HEK293T (cell line): ENCODE results near the gene TCF12.

Experiments used
- ARNT ChIP-seq: fragments of 450-650 bp; IDR thresholded peaks from 2 replicates; pipeline ENCODE4 v1.6.1; 2017; ENCODE audit warnings: mild to moderate bottlenecking
- BHLHE40 ChIP-seq: fragments of 450-650 bp; IDR thresholded peaks from 2 replicates; pipeline ENCODE4 v1.6.1; 2016; ENCODE audit warnings: mild to moderate bottlenecking, moderate library complexity, borderline replicate concordance
- ELF4 ChIP-seq: fragments of 450-650 bp; IDR thresholded peaks from 2 replicates; pipeline ENCODE4 v1.6.1; 2017; ENCODE audit warnings: antibody characterized with exemption
- FOXA1 ChIP-seq: fragments of 450-650 bp; IDR thresholded peaks from 2 replicates; pipeline ENCODE4 v1.6.1; 2016; ENCODE audit warnings: mild to moderate bottlenecking
- FOXM1 ChIP-seq: fragments of 450-650 bp; IDR thresholded peaks from 2 replicates; pipeline ENCODE4 v1.6.1; 2017; ENCODE audit warnings: mild to moderate bottlenecking, borderline replicate concordance
- NFRKB ChIP-seq: fragments of 450-650 bp; IDR thresholded peaks from 2 replicates; pipeline ENCODE4 v1.6.1; 2016; ENCODE audit warnings: mild to moderate bottlenecking, moderate library complexity
- SP1 ChIP-seq: fragments of 450-650 bp; IDR thresholded peaks from 2 replicates; pipeline ENCODE4 v1.6.1; 2017
- SUZ12 ChIP-seq: fragments of 450-650 bp; IDR thresholded peaks from 2 replicates; pipeline ENCODE4 v1.6.1; 2016; ENCODE audit warnings: mild to moderate bottlenecking
- TF ChIP-seq, protein P1 (sequence below): fragments of 450-650 bp; IDR thresholded peaks from 2 replicates; pipeline ENCODE4 v1.6.1; 2016

- TF ChIP-seq SUZ12 (no peak), SP1 (no peak), BHLHE40 (no peak), FOXA1 (no peak), NFRKB (no peak), ARNT (no peak), ELF4 (no peak), FOXM1 (no peak)
- TF ChIP-seq, protein P1, sequence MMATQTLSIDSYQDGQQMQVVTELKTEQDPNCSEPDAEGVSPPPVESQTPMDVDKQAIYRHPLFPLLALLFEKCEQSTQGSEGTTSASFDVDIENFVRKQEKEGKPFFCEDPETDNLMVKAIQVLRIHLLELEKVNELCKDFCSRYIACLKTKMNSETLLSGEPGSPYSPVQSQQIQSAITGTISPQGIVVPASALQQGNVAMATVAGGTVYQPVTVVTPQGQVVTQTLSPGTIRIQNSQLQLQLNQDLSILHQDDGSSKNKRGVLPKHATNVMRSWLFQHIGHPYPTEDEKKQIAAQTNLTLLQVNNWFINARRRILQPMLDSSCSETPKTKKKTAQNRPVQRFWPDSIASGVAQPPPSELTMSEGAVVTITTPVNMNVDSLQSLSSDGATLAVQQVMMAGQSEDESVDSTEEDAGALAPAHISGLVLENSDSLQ = no peak
Observed at GRCh38 chr15:56943403-56943802, 25.0 kb downstream of the TCF12 start.
